HT1080 (cell line): ENCODE results near the gene AMPD1. TPM values are rescaled to one million over a fixed set of nuclear protein-coding genes. Genes with fewer than 3 reads are reported as not detected.

Experiments
- DNase-seq: peaks from one replicate; pipeline ENCODE4 v3.0.0-alpha.2; 2015; ENCODE audit warnings: low read depth
- total RNA-seq: library from RNA; depleted of rRNA; stranded (reverse); fragments of >200 nt; shearing (Covaris generic); gene quantifications from 2 replicates; pipeline ENCODE4 v1.2.3, GENCODE V29; 2014

Gene AMPD1
- total RNA-seq, 1 experiment from 2014 or later, result not detected

GRCh38 chr1:114700036-114700600, 4.8 kb upstream of the AMPD1 start:
- no peak for DNase-seq

DNA sequence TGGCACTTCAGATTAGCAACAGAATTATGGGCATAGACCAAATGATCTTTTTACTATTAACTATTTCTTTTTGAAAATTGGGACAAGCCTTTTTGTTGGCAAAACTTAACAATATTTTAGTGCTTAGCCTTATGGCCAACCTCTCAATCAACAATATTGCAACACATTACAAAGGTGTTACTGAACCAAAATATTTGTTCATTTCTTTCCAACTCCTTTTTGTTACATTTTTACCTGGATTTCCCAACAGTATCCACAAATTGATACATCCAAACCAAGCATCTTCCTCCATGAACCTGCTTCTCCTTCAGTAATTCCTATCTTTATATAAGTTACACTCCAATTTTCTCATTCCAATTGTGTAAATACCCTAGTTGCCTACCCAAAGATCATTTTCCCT, 1.5 kb upstream of the AMPD1 start:
- no peak for DNase-seq

GRCh38 chr1:114694540-114695310, 621 bp downstream of the AMPD1 start:
- no peak for DNase-seq

DNA sequence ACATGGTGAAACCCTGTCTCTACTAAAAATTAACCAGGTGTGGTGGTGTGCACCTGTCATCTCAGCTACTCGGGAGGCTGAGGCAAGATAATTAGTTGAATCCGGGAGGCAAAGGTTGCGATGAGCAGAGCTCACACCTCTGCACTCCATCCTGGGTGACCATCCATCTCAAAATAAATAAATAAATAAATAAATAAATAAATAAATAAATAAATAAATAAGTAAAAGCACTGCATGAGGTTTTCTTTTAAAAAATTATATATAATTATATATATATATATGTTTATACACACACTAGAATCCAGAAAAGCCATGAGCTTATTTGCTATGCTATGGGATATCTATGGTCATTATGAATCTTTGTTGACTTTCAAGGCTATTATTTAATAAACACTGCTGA, 2.4 kb downstream of the AMPD1 start:
- DNase-seq, result no peak

DNA sequence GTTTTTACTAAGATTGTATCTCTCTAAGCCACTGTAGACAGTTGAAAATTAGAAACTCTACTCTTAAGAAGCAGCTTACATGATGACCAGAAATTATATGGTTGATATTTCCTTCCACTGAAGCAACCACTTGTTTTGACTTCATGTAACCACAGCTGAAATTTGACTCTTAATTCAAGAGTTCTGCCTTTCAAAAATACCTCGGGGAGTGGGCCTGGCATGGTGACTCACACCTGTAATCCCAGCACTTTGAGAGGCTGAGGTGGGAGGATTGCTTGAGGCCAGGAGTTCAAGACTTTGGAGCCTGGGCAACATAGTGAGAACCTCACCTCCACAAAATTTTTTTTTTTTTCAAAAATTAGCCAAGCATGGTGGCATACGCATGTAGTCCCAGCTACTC, 4.3 kb downstream of the AMPD1 start:
- peak; percentile 59 for DNase-seq

DNA sequence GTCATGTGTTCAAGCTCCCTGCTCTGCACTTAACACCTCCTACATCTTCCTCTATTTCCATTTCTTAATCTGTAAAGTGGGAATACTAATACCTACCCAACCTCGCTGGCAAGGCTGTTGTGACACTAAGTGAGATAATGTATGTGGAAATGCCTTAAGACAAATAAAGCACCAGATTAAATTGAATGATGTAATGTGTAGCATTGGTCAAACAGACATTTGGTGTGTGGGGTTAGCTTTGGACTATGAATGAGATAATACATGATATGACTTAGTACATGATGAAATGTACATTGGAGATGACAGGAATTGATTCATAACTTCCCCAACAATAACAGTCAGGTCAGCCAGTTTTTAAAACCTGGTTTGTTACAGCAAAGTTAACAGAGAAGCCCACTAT, 5.2 kb downstream of the AMPD1 start:
- DNase-seq, result no peak

DNA sequence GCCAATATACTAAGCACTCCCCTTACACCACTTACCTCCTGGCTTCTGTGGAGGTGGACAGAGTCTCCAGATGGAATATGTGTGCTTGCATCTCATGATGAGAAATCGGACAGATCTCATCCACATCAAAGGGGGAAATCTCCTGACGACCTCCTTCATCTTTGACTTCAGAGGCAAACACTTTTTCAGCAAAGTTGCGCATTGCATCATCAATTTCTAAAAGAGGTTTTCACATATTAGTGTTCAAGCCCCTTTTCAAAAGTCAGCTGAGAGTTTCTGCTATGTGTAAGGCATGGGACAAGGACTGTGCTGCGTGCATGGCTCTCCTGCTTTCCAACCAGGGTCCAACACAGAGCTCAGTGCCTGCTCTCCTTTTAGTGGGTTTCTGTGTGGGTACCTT, 6.8 kb downstream of the AMPD1 start:
- DNase-seq, result no peak

GRCh38 chr1:114685851-114686250, 9.5 kb downstream of the AMPD1 start:
- DNase-seq, result no peak

DNA sequence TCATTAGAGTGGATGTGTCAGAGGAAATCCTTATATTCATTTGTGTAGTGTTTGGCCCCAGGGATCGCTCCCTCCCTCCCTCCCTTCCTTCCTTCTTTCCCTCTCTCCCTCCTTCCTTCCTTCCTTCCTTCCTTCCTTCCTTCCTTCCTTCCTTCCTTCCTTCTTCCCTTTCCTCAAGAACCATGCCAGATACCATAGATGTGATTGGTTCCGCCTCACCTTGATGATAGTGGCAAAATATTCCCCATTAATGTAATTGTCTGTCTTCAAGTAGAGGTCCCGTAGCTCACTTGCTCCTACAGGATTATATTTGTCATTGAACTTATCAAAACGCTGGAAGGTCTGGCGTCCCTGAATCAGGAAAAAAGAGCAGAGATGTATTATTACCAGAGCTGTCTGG, 17.7 kb downstream of the AMPD1 start:
- no peak for DNase-seq

GRCh38 chr1:114676115-114676514, 19.2 kb downstream of the AMPD1 start:
- no peak for DNase-seq

GRCh38 chr1:114671939-114672275, 23.4 kb downstream of the AMPD1 start:
- DNase-seq, result no peak

DNA sequence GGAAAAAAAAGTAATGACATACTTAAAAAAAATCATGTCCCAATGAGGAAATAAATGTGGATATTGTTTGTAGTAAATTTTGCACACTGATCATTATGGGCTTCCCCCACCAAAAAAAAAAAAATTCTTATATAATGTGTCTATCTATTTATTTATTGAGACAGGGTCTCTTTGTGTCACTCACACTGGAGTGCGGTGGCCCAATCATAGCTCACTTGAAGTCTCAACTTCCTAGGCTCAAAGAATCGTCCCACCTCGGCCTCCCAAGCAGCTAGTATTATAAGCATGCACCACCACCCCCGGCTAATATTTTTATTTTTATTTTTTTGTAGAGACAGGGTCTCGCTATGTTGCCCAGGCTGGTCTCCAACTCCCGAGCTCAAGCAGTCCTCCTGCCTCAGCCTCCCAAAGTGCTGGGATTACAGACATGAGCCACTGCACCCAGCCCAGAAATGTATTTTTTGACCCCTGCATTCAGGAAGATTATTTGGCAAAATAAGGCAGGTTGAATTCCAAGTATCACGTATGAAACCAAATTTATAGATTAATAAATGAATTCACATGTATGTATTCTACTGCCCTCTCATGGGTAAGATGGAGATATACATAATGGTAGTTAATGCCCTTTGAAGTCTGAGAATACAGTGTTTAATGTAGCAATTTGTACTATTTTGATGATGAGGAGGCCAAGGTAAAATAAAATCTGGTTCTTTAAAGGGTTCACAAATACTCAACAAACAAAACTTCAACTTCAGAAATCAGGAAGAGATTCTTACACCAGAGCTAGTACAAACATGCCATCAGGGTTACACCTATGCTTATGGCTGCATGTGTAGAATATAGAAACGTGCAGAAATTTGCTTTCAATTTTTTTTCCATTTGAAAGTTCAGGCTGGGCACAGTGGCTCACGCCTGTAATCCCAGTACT, 24.1 kb downstream of the AMPD1 start:
- DNase-seq, result no peak

DNA sequence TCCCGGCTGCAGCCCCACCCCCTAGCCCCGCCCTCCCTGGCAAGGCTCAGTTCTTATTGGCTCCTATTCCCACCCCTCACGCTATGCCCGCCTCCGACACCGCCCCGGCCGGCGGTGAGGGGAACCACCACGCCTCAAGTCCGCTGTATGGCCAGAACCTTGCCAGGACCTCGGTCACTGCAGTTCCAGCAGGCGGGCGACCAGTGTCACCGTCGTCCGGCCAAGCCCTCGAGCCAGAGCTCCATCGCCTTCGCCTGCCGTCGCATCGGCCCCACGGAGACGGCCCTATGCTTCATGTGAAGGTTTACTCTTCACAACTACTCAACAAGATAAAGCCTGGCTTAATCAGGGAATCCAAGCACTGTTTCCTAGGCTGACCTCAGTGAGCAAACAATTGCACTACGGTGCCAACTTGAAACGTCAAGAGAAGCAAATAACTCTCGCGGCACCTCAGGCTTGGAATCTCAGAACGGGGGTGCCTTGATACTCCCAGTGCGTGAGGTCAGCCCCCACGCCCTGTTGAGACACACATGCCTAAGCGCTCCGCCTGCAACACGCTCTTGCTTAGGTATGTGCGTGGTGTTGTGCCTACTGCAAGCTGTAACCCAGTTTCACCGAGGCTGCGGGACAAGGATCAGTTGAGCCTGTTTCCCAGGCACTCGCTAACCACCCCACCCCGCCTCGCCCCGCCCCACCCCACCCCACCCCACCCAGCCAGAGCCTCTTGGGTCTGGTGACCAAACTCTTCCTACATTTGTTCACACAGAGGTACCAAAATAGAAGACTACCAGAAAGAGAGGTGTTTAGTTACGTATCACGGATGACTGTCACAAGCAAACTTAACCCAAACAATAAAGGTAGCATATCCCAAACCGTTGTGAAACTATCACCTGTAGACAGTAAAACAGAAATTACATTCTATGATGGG, 25.0 kb downstream of the AMPD1 start:
- peak; percentile 62 for DNase-seq

DNA sequence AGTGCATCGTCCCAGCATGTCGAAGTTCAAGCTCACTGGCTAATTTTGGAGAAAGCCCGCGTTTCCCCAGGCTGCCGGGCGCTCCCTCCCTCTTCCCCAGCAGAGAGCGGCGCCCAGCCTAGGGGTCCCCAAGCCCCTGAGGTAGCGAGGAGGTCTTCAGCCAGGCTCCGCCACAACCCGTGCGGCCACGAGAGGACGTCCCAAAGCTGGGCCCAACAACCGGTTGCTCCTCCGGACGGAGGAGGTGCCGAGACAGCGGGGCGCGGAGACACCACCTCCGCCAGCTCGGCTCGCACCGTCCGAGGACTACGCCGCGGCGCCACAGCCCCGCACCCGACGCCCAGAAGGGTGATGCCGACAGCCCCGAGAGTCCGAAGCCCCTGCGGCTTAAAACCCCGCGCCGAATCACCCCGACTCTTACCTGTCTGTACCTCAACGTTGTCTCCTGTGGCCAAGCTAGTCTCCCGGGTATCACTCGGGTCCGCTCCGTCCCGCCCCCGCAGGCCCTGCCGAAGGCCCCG, 25.7 kb downstream of the AMPD1 start, which contains the start of gene DENND2C:
DENND2C (minus strand) TSS at position 488 of the 521 bp plus-strand sequence. CDS start 44,065 bp downstream, outside the sequence.
- DNase-seq, result peak; percentile 8

DNA sequence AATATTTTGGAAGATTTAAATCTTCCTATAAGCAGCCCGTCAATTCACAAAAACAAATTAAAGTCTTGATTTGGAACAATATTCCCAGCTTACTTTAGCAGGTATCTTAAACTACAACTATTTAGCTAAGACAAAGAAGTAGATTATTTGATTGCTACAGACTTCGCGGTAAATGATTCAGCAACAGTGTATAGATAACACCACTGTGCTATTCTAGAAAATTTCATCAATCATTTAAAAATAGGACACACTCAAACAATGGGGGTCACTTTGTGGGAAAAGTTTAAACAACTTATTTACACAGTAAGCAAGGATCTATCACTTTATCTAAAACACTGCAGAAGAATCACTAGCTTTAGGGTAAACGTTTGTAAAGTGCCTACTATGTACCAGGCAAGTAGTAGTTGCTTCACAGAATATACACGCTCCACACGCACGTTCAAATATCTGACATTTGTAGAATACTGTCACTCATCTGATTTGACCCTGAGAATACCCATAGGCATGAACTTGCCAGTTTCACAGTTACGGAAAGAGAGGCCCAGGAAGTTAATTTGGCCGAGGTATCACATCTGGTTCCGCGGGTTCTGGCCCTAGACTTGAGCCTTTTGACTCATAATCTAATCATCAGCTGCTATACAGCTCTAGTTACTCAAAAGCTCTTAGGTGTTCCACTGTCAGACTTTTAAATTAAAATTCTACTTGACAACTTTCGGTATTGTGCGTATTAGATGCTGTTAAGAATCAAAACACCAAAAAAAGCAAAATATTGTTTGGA, 26.4 kb downstream of the AMPD1 start:
- DNase-seq, result peak; percentile 7

DNA sequence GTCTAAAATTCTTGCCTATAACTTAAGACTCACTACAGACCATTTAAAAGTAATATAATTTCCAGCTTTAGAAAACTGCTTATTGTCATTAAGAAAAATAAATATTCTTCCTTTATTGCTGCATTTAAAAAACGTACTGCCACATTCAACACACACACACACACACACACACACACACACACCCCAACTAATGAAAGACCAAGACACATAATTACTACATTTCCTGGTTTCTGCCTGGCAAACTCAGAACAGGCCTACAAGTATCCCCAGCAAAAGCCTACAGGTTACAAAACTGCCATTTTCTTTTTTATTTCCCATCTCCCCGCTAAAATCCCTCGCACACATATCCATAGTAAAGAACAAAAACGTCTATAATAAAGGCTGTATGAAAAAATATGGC, 27.0 kb downstream of the AMPD1 start:
- no peak for DNase-seq

GRCh38 chr1:114666954-114667353, 28.4 kb downstream of the AMPD1 start:
- no peak for DNase-seq

- DNase-seq, result no peak
These were observed 35.1 kb downstream of the AMPD1 start for GRCh38 chr1:114660238-114660637.

GRCh38 chr1:114651893-114652292, 43.5 kb downstream of the AMPD1 start:
- DNase-seq, result no peak

DNA sequence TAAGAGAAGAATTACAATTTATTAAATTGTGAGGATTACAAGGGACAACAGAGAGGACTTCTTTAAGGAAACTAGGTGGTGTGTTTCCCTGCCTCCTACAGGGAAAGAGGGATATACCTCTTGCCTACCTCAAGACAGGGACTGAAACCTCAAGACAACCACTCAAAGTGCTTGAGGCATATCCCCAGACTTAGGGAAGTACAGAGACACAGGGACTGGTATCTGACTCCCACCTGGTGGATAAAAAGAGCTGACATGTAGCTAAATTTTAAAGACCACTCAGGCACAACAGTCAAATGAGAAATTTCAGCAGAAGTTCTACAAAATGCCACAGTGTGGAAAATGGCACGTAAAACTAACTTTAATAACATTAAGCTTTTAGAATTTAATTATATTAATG, 46.8 kb downstream of the AMPD1 start:
- no peak for DNase-seq
